GM19455 (cell line): ENCODE measurements around the gene TP53BP1.
A peak's percentile ranks its signal among the peaks of the same experiment; 100 is the strongest.
"Not testable (repeated sequence)": the region's sequence is repeated elsewhere in the genome, so short reads cannot be mapped to it uniquely, and the experiment has no call there.

Source experiments
- ATAC-seq: cut with Tn5 transposase; IDR thresholded peaks from one replicate; pipeline ENCODE4 v1.9.1; 2021; ENCODE audit not compliant: unreplicated experiment

The TP53BP1 gene

DNA sequence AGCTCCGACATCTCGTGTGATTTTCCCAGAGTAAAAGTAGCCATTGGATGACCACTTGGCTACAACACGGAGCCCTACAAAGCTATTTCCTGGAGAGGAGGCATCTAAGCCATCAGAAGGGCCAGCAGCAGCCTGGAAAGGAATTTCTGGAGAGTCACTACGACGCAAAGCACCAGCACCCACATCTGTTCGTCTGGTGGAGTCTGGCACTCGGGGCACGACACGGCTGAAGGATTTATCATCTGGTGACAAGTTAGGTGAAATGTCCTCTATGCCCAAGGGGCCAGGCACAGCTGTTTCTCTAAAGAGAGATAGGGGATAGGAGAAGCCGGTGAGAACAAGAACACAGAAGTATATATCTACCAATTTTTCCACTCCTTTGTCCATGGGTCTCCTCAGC is 72.5 kb downstream of the TP53BP1 start:
- ATAC-seq = no peak

DNA sequence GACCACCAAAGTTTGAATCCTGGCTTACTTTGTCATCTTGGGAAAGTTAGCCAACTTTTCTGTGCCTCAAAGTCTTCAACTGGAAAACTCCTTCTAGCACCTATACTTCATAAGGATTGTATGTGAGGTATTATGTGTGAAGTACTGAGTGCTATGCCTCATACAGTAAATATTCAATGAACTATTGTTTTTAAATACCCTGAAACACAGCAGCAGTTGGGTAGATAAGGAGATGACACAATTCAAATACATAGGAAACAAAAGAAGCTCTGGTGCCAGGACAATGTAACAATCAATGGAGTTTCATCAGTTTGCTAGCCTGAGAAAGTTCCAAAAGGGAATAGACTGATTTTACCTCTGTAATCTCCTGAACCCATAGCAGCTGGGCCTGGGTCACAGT is 78.8 kb downstream of the TP53BP1 start:
- no peak for ATAC-seq

DNA sequence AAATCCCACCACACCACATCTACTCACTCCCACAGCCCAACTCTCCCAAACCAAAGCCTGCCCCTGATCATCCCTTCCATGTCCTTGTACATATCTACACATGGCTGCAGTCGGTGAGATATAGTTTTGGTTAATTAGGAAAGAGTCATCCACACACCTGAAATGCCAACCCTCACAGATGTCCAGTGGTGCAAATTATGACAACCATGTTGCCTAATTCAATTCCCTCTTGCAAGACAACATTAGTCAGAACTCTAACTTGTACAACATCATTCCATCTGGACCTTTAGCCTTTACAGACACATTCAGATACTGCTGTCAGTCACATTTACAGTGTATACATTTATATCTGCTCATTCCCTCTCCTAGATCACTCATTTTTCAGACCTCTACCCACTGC is 80.9 kb downstream of the TP53BP1 start:
- no peak for ATAC-seq

DNA sequence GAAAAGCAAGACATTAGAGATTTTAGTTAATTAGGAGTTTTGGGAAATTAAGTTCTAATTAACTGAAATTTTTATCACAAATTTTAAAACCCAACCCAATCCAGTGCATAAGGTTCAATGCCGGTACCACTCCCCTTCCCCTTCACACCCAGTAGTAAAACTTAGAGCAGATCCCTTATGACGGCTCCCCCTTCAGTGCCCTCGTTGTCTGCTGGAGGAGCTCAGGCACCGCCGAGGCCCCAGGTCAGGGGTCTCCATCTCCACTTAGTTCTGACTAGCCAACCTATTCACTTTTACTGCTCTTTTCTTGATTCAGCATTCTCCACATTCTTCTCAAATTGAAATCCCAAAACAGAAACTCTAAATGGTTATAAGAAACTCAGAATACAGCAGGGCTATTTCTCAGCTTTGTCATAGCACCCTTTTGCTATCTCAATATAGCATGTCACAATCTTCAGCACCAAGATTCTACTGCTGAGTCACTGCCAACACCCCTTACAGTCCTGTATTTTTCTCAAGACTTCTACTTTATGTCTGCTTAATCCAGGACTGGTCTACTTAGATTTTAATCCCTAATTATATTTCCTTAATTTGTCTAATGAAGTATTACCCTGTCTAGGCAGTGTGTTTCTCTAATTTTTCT is 82.3 kb downstream of the TP53BP1 start:
- no peak for ATAC-seq

DNA sequence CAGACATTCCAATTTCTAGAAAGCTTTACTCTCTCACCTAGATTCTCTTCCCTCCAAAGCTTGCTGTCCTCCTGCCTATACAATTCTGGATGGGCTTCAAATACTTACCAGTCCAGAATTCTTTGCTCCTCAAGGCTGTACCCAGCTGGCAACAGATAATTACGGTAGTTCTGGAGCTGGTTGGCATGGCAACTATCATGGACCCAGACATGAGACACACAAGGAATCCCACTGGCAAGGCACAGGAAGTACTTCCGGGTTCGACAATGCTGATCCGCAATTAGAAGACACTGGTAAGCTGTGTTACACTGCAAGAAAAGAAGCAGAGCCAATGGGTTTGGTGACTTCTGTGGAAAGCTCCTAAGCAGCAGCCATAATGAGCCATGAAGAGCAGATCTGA is 84.2 kb downstream of the TP53BP1 start:
- ATAC-seq = no peak

DNA sequence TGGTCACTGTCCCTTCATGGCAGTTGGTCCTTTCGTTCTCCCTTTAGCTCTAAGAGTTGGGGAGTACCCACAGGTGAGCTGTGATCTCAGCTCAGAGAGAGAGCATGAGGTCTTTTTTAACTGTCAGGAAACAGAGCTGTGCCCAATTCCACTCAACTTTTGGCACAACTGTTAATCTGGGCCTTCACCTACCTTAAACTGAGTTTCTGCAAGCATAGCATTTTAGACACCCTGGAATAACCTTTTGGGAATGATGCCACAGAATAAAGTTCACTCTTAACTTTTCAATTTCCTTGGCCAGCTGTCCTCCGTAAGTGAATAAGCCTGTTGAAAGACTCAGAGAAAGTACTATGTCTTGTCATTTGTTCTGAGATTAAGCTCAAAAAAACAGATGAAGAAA is 86.1 kb downstream of the TP53BP1 start:
- ATAC-seq = no peak

DNA sequence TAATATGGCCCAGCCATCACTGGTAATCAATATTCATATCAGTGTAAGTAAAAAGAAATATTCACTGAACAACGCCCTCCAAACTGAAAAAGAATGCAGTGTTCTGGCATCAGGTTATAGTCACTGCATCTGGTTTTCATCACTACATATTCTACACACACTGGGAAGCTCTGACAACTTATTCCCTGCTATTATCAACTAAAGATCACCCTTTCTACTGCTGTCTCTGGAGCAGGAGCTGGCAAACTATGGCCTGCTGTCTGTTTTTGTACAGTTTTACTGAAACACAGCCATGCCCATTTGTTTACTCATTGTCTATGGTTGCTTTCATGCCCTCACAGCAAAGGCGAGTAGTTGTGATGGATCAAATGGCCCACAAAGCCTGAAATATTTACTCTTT is 86.8 kb downstream of the TP53BP1 start:
- no peak for ATAC-seq

DNA sequence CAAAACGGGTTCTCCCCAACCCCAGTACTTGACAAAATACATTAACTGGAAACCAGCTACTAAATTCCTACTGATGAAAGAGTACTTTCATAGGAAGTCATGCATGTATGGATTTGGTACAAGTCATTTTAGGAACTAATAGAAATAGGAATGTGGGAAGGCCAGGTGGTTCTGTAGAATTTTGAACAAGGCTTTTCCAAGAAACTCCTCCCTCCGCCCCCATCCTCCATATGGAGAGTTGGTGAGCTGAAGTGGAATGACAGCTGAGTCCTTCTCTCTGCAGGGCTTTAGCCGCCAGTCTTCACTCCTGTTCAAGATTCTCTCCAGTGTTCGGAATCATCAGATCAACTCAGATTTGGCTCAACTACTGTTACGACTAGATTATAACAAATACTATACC is 88.8 kb downstream of the TP53BP1 start:
- no peak for ATAC-seq

DNA sequence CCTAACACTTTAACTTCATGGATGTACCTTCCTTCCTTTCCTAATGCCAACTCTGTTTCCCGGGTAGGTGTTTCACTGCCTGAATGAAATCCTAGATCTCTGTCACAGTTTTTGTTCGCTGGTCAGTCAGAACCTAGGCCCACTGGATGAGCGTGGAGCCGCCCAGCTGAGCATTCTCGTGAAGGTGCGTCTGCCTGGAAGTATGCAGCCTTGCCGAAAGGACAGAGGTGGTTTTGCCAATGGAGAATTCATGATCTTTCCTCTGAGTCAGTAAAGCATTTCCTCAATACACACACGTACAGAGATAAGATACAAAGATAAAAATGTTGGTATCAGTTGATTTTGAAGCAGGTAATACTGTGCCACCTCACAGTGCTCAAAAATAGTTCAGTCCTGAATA is 89.3 kb downstream of the TP53BP1 start:
- ATAC-seq = no peak

DNA sequence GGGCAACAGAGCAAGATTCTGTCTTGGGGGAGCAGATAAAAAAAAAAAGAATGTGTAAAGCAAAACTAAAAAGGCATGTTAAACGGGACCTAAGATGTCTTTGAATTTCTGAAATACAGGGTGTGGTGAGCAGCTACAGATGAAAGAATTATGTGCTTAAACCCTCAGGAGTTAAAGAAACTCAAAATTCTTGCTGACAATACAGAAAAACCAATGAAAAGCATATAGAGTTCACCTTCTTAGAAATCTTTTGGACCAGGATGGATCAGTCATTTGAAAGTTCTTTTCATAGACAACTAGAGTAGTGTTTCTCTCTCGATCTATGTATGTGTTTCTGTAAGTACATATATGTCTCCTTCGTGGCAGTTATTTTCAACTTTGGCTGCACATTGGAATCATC is 90.7 kb downstream of the TP53BP1 start:
- ATAC-seq = no peak

DNA sequence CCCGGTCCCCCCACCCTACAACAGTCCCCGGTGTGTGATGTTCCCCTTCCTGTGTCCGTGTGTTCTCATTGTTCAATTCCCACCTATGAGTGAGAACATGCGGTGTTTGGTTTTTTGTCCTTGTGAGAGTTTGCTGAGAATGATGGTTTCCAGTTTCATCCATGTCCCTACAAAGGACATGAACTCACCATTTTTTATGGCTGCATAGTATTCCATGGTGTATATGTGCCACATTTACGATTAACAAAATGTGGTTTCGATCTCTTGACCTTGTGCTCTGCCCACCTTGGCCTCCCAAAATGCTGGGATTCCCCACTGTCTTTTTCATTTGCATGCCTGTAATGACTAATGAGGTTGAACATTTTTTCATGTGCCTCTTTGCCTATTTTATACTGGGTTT is 99.4 kb downstream of the TP53BP1 start:
- ATAC-seq = not testable (repeated sequence)

DNA sequence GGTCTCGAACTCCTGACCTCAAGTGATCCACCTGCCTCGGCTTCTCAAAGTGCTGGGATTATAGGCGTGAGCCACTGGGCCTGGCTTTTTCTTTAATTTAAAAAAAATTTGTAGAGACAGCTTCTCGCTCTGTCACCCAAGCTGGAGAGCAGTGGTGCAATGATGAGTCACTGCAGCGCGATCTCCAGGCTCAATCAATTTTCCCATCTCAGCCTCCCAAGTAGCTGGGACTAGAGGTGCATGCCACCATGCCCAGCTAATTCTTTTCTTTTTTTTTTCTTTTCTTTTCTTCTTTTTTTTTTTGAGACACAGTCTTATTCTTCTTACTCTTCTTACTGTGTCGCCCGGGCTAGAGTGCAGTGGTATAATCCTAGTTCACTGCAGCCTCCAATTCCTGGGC is 102.2 kb downstream of the TP53BP1 start:
- ATAC-seq = no peak

DNA sequence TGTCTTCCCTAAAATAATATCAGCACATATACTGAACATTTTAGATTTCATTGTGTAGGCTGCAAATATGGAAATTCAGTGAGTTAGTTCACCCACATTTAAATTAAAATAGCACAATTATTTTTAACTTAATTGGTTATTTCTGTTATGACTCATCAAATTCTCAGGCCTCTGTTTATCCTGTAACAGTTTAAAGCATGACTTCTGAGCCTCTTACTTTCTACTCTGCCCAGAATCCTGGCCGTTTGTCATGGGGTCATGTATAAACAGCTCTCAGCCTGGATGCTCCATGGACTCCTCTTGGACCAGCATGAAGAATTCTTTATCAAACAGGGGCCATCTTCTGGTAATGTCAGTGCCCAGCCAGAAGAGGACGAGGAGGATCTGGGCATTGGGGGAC is 109.9 kb downstream of the TP53BP1 start:
- no peak for ATAC-seq

DNA sequence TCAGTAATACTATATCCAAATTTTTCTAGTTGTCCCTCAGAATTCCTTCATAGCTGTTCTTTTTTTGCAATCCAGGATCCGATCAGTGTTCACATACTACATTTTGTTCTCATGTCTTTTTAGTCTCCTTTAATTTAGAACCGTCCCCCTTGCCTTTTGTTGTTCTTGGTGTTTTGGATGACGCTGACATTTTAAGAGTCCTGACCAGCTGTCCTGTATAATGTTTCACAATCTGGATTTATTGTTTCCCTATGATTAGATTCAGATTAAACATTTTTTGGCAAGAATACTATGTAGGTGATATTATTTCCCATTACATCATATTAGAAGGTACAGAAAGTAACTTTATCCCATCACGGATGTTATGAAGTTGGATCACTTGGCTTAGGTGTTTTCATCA is 110.6 kb downstream of the TP53BP1 start:
- ATAC-seq = no peak

DNA sequence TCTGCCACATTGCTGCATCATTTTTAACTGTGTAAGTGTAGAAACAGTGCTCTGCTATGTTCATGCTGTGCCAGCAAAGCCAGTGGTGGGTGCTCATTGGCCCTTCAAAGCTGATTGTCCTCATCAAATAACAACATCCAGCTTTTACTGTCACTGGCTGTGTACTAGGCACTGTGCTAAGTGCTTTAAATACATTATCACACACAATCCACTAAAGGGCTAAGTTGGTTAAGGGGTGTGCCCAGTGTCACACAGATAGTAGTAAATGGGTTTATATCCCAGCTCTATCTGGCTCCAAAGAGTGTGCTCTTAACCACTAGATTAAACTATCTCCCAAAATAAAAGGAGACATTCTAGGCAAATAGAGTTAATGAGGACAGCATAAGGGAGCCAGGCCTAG is 114.4 kb downstream of the TP53BP1 start:
- ATAC-seq = no peak

DNA sequence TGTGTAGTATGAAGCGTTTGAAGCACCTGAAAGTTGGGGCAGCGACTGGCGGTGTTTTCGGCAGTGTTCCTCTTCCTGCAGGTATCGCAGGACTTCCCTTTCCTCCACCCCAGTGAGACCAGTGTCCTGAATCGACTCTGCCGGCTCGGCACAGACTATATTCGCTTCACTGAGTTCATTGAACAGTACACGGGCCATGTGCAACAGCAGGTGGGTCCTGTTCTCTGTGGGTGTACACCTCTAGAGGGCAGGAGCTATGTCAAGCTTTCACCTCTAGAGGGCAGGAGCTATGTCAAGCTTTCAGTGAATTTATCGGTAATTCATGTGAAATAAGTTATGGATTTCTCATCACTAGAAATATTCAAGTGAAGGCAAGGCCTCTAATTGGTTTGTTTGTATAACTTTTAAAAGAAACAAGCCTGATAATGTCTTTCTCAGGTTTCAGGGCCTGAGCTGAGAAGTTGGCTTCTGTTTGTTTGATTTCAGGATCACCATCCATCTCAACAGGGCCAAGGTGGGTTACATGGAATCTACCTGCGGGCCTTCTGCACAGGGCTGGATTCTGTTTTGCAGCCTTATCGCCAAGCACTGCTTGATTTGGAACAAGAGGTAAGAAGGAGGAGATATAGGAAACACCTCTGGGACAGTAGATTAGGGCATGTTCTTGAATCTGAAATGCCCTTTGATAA is 116.8 kb downstream of the TP53BP1 start:
- no peak for ATAC-seq

DNA sequence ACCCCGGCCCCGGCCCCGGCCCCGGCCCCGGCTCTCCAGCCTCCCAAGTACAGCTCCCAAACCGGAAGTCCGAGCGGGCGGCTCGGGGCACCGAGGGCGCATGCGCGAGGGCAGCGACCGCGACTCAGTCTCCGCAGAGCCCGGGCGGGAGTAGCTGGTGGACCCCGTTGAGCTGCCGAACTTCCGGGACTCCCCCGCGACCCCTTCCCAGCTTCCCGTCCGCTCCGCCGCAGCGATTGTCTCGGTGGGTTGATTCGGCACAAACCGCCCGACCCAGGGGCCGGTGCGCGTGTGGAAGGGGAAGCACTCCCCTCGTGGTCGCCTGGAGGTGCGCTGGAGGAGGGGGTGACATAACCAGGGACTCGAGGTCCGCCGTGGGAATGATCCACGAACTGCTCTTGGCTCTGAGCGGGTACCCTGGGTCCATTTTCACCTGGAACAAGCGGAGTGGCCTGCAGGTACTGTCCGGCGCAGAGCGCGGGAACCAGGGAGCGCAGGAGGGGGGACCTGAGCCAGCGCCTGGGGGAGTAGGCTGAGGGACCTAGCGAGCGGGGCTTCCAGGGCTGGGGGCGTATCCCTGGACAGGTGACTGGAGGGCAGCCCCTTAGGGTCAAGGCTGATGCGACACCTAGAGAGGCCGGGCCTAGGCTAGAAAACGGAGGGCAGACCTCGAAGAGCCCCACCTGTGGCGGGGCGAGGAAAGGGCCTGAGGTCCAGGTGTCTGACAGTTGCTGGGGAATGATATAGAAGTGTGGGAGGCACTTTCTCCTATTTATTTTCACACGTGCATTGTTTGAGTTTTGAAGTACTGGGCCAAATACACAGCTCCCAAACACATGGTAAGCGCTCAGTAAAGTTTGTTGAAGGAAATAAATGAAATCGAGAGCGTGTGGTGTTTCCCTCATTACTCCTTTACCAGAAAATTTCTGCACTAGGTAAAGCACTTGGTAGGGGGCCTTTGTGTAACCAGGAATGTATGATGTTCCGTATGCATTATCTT is 121.7 kb downstream of the TP53BP1 start, which contains the start of the genes TUBGCP4 and ZSCAN29:
TUBGCP4 (plus strand) TSS at position 127 of the 1,000 bp plus-strand sequence; CDS start at position 381, 254 bp downstream.
ZSCAN29 (minus strand) TSS at position 69 of the 1,000 bp plus-strand sequence. CDS start 1,130 bp downstream, outside the sequence.
- ATAC-seq = peak; percentile 78

DNA sequence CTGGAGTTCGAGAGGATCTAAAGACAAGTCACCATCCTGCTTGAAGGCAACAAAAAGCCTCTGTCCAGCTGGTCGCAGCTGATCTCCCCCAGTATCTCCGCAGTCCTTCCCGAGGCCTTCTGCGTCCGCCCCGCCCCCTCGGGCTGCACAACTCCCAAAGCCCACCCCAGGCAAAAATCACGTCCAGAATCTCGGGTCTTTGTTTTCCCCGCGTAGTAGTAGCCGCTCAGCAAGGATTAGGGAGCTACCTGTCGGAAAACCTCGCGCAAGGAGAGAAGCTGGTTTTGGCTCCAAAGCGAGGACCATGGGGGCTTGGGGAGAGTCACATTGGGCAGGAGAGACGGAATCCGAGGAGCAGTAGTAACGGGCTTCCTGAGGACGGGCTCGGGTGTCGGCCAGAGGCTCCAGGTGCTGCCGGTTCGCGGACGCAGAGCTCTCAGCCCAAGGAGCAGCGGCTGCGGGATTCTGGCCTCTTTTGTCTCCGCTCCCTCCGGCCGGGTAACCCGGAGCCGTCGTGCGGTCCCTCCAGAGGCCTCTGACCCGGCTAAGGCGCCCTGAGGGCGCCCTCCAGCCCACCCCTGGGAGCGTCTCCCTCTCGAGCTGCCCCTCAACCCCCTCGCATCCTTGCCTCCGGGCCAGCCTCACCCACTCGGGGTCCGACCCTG is 122.5 kb downstream of the TP53BP1 start:
- peak; percentile 49 for ATAC-seq

DNA sequence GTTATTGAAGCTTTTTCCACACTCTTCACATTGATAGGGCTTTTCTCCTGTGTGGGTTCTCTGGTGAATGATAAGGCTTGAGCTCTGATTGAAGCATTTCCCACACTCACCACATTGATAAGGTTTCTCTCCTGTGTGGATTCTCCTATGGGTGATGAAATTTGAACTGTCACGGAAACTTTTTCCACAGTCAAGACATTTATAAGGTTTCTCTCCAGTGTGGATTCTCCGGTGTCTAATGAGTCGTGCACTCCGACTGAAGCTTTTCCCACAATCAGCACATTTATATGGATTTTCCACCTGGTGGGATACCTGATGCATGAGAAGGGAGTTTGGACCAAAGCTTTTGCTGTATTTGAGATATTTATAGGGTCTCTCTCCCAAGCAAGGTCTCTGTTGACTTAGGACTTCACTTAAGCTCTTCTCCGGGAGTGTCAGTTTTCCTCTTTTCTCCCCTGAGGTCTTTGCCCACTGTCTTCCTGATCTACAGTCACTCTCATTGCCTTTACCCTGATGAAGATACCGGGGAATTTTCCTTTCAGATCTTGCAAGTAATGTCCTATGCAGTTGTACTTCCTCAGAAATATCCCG is 131.5 kb downstream of the TP53BP1 start:
- no peak for ATAC-seq

DNA sequence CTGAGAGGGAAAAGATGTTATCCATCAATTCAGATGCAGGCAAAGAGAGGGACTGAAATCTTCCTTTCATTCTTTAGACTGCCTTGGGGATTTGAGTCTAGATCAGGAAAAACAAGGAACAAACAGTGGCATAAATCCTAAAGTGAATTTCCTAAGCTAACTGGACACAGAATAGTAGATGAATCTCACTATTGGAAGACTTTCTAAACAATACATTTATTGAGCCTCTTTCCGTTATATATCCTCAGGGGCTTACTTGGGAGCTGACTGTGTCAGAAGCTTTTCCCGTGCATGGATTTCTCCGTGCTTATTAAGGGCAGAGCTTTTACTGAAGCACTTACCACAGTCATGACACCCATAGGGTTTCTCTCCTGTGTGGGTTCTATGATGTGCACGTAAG is 132.1 kb downstream of the TP53BP1 start:
- ATAC-seq = no peak
